Activated T-cell treated with anti-CD3 and anti-CD28 coated beads, Interleukin-2, amount 50 U/mL, for 4 hours (primary cell): Measurements from ENCODE around the gene PSENEN. TPM values are rescaled to one million over a fixed set of nuclear protein-coding genes. Genes with fewer than 3 reads are reported as not detected.
"Not testable (repeated sequence)": the region's sequence is repeated elsewhere in the genome, so short reads cannot be mapped to it uniquely, and the experiment has no call there.

Source experiments
- ATAC-seq, 2 donors: fragments of 200-7000 bp; cut with Tn5 transposase; one replicate each; pipeline ENCODE4 v1.10.0; 2021
- DNase-seq: peaks from one replicate; pipeline ENCODE4 v3.0.0-alpha.2; 2020
- H3K27me3 Mint-ChIP-seq: one replicate; pipeline ENCODE4 v1.8.0; 2021; ENCODE audit warnings: low read depth, mixed read lengths
- H3K36me3 Mint-ChIP-seq: one replicate; pipeline ENCODE4 v1.8.0; 2022; ENCODE audit warnings: mixed read lengths; ENCODE audit not compliant: insufficient read depth
- H3K4me1 Mint-ChIP-seq: one replicate; pipeline ENCODE4 v1.8.0; 2021; ENCODE audit warnings: low read depth, mixed read lengths
- H3K4me3 Mint-ChIP-seq: one replicate; pipeline ENCODE4 v1.8.0; 2021; ENCODE audit warnings: mild to moderate bottlenecking, moderate library complexity, mixed read lengths
- H3K9me3 Mint-ChIP-seq: one replicate; pipeline ENCODE4 v1.8.0; 2021; ENCODE audit warnings: mixed read lengths
- total RNA-seq, 3 donors: library from RNA; stranded (reverse); gene quantifications; one replicate each; pipeline ENCODE4 v1.2.1, GENCODE V29; 2021

PSENEN gene
- total RNA-seq, 3 donors from 2014 or later = 46.1 to 49.3 (median 47.9) TPM

- Mint-ChIP-seq H3K36me3 (peaks cover 8% of the 10 kb centered on the region), H3K4me3 (peak overlapping the region; percentile 59), H3K27me3 (peaks cover 5% of the 10 kb centered on the region), H3K9me3 (no peaks in the 10 kb centered on the region), H3K4me1 (peaks cover 29% of the 10 kb centered on the region)
- ATAC-seq (no peak), DNase-seq (no peak)
Measured at GRCh38 chr19:35759697-35760096, 14.2 kb downstream of the PSENEN start.

DNA sequence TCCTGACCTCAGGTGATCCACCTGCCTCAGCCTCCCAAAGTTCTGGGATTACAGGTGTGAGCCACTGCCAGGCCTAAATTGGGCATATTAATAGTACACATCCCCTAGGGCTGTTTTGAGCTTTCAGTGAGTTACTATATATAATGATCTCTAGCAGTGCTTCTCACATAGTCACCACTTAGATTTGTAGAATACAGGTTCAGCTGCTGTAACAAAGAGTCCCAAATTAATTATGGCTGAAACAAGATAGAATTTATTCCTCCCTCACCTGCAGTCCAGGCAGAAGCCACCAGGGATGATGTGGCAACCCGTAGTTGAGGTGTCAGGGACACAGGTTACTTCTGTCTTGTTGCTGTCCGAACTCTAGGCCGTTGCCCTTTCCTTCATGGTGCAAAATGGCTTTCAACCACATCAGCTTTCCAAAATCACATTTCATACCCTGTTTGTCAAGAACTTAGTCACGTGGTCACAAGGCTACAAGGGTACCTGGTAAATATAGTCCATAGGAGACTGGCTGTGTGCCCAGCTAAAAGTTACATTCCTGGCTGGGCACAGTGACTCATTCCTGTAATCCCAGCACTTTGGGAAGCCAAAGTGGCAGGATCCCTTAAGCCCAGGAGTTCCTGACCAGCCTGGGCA lies 15.4 kb downstream of the PSENEN start:
- DNase-seq (no peak), ATAC-seq (no peak)
- no peak overlapping the region for H3K4me3 Mint-ChIP-seq
- no peaks in the 10 kb centered on the region for H3K9me3 Mint-ChIP-seq
- peaks cover 25% of the 10 kb centered on the region for H3K4me1 Mint-ChIP-seq
- peaks cover 5% of the 10 kb centered on the region for H3K27me3 Mint-ChIP-seq
- peaks cover 10% of the 10 kb centered on the region for H3K36me3 Mint-ChIP-seq

- Mint-ChIP-seq H3K9me3 (no peaks in the 10 kb centered on the region), H3K27me3 (no peaks in the 10 kb centered on the region), H3K4me1 (no peaks in the 10 kb centered on the region), H3K4me3 (no peak overlapping the region), H3K36me3 (peaks cover 16% of the 10 kb centered on the region)
- no peak for ATAC-seq
- DNase-seq = no peak
Measured at GRCh38 chr19:35764432-35765315, 19.2 kb downstream of the PSENEN start.

- no peak for ATAC-seq
- Mint-ChIP-seq H3K27me3 (no peaks in the 10 kb centered on the region), H3K9me3 (no peaks in the 10 kb centered on the region), H3K4me3 (no peak overlapping the region), H3K36me3 (peaks cover 14% of the 10 kb centered on the region), H3K4me1 (no peaks in the 10 kb centered on the region)
- no peak for DNase-seq
Measured at GRCh38 chr19:35766571-35767104, 21.2 kb downstream of the PSENEN start.

DNA sequence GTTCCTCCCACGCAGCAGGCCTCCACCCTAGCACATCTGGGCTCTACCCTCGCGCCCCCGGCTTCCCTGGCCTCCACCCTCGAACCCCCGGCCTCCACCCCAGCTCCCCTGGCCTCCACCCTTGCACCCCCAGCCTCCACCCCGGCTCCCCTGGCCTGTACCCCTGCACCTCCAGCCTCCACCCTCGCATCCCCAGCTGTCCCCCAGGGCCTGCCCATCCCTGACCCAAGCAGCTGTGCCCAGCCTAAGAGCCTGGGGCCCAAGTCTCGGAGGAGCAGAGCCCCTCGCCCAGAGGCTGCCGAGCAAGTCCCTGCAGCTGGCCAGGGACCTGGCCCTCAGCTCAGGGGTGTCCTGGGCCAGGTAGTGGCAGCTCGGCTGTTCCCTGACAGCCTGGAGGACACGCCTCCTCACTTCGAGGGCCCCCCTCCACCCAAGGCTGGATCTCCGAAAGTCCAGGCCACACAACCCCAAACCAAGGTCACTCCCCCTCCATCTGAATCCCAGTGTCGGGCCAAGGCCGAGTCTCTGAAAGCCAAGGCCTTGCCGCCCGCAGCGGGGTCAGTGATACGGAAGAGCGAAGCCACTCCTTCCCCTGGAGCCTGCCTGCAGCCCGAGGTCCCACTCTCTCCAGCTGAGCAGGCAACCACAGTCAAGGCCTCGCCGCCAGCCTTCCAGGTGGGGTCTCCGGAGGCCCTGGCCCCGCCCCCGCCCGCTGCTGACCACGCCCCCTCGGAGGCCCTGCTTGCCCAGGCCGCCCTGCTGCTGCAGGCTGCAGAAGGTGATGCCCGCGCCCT lies 22.0 kb downstream of the PSENEN start:
- Mint-ChIP-seq H3K4me3 (no peak overlapping the region), H3K27me3 (no peaks in the 10 kb centered on the region), H3K36me3 (peaks cover 9% of the 10 kb centered on the region), H3K4me1 (no peaks in the 10 kb centered on the region), H3K9me3 (no peaks in the 10 kb centered on the region)
- ATAC-seq (peak in 1 of 2 donors; percentile 23), DNase-seq (no peak)

DNA sequence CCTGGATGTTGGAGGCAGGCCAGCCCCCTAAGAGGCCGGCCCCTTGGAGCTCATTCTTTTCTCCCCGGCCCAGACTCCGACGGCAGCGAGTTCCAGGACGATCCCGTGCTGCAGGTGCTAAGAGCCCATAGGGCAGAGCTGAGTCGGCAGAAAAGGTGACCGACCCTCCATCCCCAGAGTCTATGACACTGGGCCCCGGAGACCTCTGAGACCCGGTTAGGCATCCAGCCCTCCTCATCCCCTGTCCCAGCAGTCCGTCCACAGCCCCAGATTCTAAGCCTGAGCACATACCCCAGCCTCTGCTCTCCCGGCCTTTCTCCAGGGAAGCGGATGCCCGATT lies 22.6 kb downstream of the PSENEN start:
- no peak overlapping the region for H3K4me3 Mint-ChIP-seq
- no peaks in the 10 kb centered on the region for H3K27me3 Mint-ChIP-seq
- H3K36me3 Mint-ChIP-seq = peaks cover 9% of the 10 kb centered on the region
- H3K4me1 Mint-ChIP-seq = no peaks in the 10 kb centered on the region
- ATAC-seq (no peak), DNase-seq (no peak)
- no peaks in the 10 kb centered on the region for H3K9me3 Mint-ChIP-seq

DNA sequence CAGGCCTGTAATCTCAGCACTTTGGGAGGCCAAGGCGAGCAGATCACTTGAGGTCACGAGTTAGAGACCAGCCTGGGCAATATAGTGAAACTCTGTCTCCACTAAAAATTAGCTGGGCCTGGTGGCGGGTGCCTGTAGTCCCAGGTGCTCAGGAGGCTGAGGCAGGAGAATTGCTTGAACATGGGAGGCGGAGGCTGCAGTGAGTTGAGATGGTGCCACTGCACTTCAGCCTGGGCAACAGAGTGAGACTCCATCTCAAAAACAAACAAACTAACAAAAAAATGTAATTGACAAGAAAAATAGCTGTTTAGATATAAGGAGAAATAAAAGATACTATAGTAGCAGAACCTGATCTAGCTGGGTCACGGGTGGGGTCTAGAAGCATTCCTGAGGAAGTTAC lies 26.9 kb downstream of the PSENEN start:
- H3K4me1 Mint-ChIP-seq = peaks cover 19% of the 10 kb centered on the region
- H3K9me3 Mint-ChIP-seq, DNase-seq, ATAC-seq, H3K36me3 Mint-ChIP-seq, H3K27me3 Mint-ChIP-seq, H3K4me3 Mint-ChIP-seq: not testable (repeated sequence)

DNA sequence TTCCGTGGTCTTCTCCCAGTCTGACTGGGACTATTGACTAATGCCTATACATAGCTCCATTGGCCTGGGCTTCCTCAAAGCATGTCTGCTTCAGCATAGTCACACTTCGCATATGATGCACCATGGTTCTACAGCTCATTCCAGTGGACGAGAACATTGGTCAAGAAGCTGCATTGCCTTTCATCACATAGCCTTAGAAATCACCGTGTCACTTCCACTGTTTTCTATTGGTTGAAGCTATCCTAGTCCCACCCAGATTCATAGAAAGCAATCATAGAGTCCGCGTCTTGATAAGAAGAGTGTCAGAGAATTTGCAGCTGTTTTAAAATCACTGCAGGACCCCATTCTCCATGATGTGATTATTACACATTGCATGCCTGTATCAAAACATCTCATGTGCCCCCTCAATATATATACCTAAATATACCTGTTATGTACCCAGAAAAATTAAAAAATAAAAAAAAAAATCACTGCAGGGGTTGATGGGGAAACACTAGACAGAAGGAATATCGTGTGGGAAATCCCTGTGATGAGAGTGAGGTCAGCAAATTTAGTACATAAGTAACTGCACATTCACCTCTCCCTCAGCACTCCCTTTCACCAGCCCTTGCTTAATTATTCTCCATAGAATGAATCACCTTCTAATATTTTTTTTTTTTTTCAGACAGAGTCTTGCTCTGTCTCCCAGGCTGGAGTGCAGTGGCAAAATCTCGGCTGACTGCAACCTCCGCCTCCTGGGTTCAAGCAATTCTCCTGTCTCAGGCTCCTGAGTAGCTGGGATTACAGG lies 27.8 kb downstream of the PSENEN start:
- no peak for DNase-seq
- Mint-ChIP-seq H3K36me3 (peaks cover 4% of the 10 kb centered on the region), H3K27me3 (no peaks in the 10 kb centered on the region), H3K4me3 (no peak overlapping the region), H3K9me3 (no peaks in the 10 kb centered on the region), H3K4me1 (peaks cover 19% of the 10 kb centered on the region)
- no peak for ATAC-seq

DNA sequence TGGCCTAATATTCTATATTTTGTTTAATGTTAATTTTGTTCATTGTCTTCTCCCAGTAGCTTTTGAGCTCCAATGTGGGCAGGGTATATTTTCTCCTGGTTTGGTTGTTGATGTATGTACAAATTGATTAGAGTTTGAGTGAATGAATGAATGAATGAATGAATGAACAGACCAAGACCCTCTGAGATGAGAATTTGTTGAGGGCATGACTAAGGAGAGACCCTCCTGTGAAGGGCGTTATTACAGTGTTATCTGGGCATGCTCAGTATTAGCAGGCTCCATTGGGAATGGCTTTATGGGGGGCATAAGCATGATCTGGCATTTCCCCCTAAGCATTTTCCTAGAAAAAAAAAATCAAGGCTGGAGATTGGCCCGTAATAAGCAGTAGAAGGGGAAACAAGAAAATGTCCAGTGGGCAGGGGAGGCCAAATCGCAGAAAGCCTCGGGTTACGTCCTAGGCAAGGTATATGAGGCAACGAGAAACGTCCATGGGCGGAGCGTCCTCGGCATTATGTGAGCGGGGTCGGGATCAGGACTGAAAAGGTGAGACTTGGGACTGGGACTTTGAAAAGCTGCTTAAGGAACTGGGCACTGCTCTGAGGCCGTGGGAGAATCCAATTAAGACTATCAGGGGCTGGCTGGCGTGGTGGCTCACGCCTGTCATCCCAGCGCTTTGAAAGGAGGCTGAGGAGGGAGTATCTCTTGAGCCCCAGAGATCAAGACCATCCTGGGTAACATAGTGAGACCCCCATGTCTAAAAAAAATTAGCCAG lies 29.0 kb downstream of the PSENEN start:
- Mint-ChIP-seq H3K4me3 (peak overlapping the region; percentile 71), H3K4me1 (peaks cover 19% of the 10 kb centered on the region), H3K27me3 (no peaks in the 10 kb centered on the region), H3K36me3 (no peaks in the 10 kb centered on the region), H3K9me3 (no peaks in the 10 kb centered on the region)
- no peak for DNase-seq
- no peak for ATAC-seq

DNA sequence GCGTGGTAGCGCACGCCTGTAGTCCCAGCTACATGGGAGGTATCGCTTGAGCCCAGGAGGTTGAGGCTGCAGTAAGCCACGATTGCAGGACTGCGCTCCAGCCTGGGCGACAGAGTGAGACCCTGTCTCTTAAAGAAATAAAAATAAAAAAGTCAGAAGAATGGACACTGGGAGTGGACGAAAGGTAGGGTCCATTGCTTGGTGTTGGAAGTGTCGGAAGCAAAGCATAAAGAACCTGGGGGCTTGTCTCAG lies 29.5 kb downstream of the PSENEN start:
- ATAC-seq = no peak
- H3K36me3 Mint-ChIP-seq = no peaks in the 10 kb centered on the region
- DNase-seq = no peak
- no peaks in the 10 kb centered on the region for H3K27me3 Mint-ChIP-seq
- H3K4me3 Mint-ChIP-seq = peak overlapping the region; percentile 71
- H3K4me1 Mint-ChIP-seq = peaks cover 19% of the 10 kb centered on the region
- no peaks in the 10 kb centered on the region for H3K9me3 Mint-ChIP-seq

- DNase-seq = peak; percentile 99
- Mint-ChIP-seq H3K27me3 (no peaks in the 10 kb centered on the region), H3K4me3 (peak within 1 kb of the TSS; percentile 71), H3K36me3 (no peaks in the 10 kb centered on the region), H3K9me3 (no peaks in the 10 kb centered on the region), H3K4me1 (peaks cover 19% of the 10 kb centered on the region)
- ATAC-seq = peak; percentile 98 to 99
Measured at GRCh38 chr19:35775298-35776101, 30.0 kb downstream of the PSENEN start, which contains the start of gene ARHGAP33. ARHGAP33 (plus strand) TSS chr19:35775564; CDS start chr19:35775659, 95 bp downstream.

DNA sequence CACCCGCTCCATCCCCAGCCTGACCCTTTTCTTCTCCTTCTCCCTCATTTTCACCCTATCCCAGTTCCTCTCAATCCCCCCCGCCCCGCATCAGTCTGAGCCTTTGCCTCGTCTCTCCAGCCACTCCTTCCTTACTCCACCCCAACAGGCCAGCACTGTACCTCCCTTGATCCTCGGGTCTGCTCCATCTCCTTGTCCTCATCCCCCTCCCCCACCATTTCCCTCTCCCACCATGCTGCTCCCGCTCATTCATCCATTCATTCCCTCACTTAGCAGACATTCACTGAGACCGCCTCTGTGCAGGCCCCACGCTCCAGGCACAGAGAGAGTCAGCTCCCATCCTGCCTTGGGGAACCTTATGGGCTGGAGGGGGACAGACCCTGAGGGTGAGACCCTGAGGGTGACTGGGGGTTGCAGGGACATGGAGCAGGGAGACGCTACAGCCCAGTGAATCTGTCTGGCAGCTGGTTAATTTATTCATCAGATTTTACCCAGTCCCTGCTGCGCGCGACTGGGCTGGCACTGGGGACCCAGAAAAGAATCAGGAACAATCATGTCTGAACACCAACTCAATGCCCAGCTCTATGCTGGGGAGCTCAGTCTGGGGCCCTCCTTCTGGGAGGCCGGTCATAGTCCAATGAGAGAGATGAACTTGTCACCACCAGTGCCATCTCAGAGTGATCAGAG lies 30.8 kb downstream of the PSENEN start:
- DNase-seq = no peak
- Mint-ChIP-seq H3K9me3 (no peaks in the 10 kb centered on the region), H3K4me3 (peak overlapping the region; percentile 59), H3K4me1 (peaks cover 19% of the 10 kb centered on the region), H3K27me3 (no peaks in the 10 kb centered on the region), H3K36me3 (no peaks in the 10 kb centered on the region)
- ATAC-seq = no peak
